ENCODE measurements around the gene ABCG5. TPM values are rescaled to one million over a fixed set of nuclear protein-coding genes. Genes with fewer than 3 reads are reported as not detected.

ABCG5 gene
- total and polyA plus RNA-seq, 2 of the 4 experiments (the other 2 are of a cell fraction), result not detected

- no peaks in the 10 kb centered on the region for H3K9me3 ChIP-seq (ENCODE audit: control insufficient read depth, insufficient read depth, low read length)
- H2BK20ac ChIP-seq (ENCODE audit: low read depth, low read length), result no peak overlapping the region
- H2AK5ac ChIP-seq (ENCODE audit: low read depth, low read length), result no peak overlapping the region
- in situ Hi-C loops (cut with MboI; ENCODE audit: low sequenced_read_pairs) (no loop called here), dilution Hi-C loops (cut with HindIII; ENCODE audit: low sequenced_read_pairs, unreplicated experiment) (no loop called here), intact Hi-C loops (cut with micrococcal nuclease) (no loop called here)
- H3K4me1 ChIP-seq (ENCODE audit: control insufficient read depth, insufficient read depth, low read length), result peaks cover 4% of the 10 kb centered on the region
- no peak for ATAC-seq (ENCODE audit: low read depth)
- no peak overlapping the region for H2BK5ac ChIP-seq (ENCODE audit: low read depth, low read length, poor library complexity, severe bottlenecking)
- WGBS, 2 experiments (ENCODE audit: extremely low coverage in 2 of 2, insufficient read length in 1 of 2), result no CpG with 5 or more reads among the region's 5 CpGs
- no peak for DNase-seq
- H3K23ac ChIP-seq (ENCODE audit: low read depth, low read length), result no peak overlapping the region
- H2BK15ac ChIP-seq (ENCODE audit: low read depth, low read length), result no peak overlapping the region
- no peak overlapping the region for H2AFZ ChIP-seq (replicated peaks; ENCODE audit: low read length, poor library complexity)
- H3K79me1 ChIP-seq (ENCODE audit: low read depth in 1 of 2, low read length in 2 of 2), result no peaks in the 10 kb centered on the region
- no peak for TF ChIP-seq FOS (IDR thresholded peaks at IDR 0.05; ENCODE audit: low read depth, low read length)
- TF ChIP-seq POLR2A (IDR thresholded peaks at IDR 0.05; ENCODE audit: low read depth, low read length), result no peak
- TF ChIP-seq NFE2L2 (IDR thresholded peaks at IDR 0.05; ENCODE audit: low read depth, low read length), result no peak
- no peak for TF ChIP-seq MAFK (IDR thresholded peaks at IDR 0.05; ENCODE audit: low read depth, low read length)
- no peak for TF ChIP-seq RAD21 (IDR thresholded peaks at IDR 0.05; ENCODE audit: low read length)
- TF ChIP-seq SMC3 (IDR thresholded peaks at IDR 0.05; ENCODE audit: low read depth, low read length), result no peak
- TF ChIP-seq USF2 (IDR thresholded peaks at IDR 0.05; ENCODE audit: low read depth, low read length), result no peak
- no peak for TF ChIP-seq MXI1 (IDR thresholded peaks at IDR 0.05; ENCODE audit: borderline replicate concordance, low read depth, low read length)
- no peak for TF ChIP-seq CEBPB (IDR thresholded peaks at IDR 0.05; ENCODE audit: low read depth, low read length)
- no peak for TF ChIP-seq MAZ (IDR thresholded peaks at IDR 0.05; ENCODE audit: borderline replicate concordance, low read depth, low read length)
- no peak for TF ChIP-seq BHLHE40 (IDR thresholded peaks at IDR 0.05; ENCODE audit: low read depth, low read length)
- no peak for TF ChIP-seq CTCF (conservative IDR thresholded peaks at IDR 0.05; ENCODE audit: low read depth, low read length)
- TF ChIP-seq CHD1 (IDR thresholded peaks at IDR 0.05; ENCODE audit: low read depth, low read length), result no peak
- no peak for TF ChIP-seq RFX5 (IDR thresholded peaks at IDR 0.05; ENCODE audit: low read depth, low read length)
- no peak for TF ChIP-seq RCOR1 (IDR thresholded peaks at IDR 0.05; ENCODE audit: insufficient replicate concordance, low read length)
- H3K9me1 ChIP-seq (ENCODE audit: insufficient read depth, low read length), result peaks cover 7% of the 10 kb centered on the region
- ChIA-PET POLR2A (ENCODE audit: unreplicated experiment) (no interaction called here), CTCF (no interaction called here)
- no peak overlapping the region for H3K9ac ChIP-seq (ENCODE audit: low read depth, low read length)
- H3K14ac ChIP-seq (replicated peaks; ENCODE audit: low read depth, low read length), result no peak overlapping the region
- no peak overlapping the region for H4K91ac ChIP-seq (ENCODE audit: insufficient read depth, low read depth, low read length)
- no peak overlapping the region for H3K27ac ChIP-seq (ENCODE audit: insufficient read depth, low read length)
- BruUV-seq (replicated peaks), result no TSS peak
- H3K56ac ChIP-seq (ENCODE audit: extremely low read depth, insufficient read depth, low read length), result no peak overlapping the region
- no peak overlapping the region for H4K8ac ChIP-seq (ENCODE audit: low read depth in 2 of 2, low read length in 2 of 2)
- H3K4me2 ChIP-seq (ENCODE audit: low read depth, low read length), result no peak overlapping the region
- no peak overlapping the region for H3K18ac ChIP-seq (ENCODE audit: low read depth, low read length)
- H3K4ac ChIP-seq (ENCODE audit: low read depth, low read length), result no peak overlapping the region
- no peaks in the 10 kb centered on the region; the same call in 1 of the 2 replicates for H3K27me3 ChIP-seq (ENCODE audit: control insufficient read depth, insufficient read depth, low read length)
- no peak overlapping the region for H2AK9ac ChIP-seq (replicated peaks; ENCODE audit: low read depth, low read length, poor library complexity)
- H4K5ac ChIP-seq (ENCODE audit: low read depth, low read length), result no peak overlapping the region
- peaks cover 22% of the 10 kb centered on the region for H3K36me3 ChIP-seq (ENCODE audit: control insufficient read depth, insufficient read depth, low read length)
- H2BK120ac ChIP-seq (ENCODE audit: low read depth, low read length), result no peak overlapping the region
- H3K4me3 ChIP-seq (ENCODE audit: insufficient read depth, low read depth, low read length), result no peak overlapping the region
- H4K20me1 ChIP-seq (ENCODE audit: insufficient read depth, low read length), result no peaks in the 10 kb centered on the region
These were observed 46.0 kb upstream of the ABCG5 start for GRCh38 chr2:43884689-43885088.

Measured in IMR-90 (cell line).